Measurements from ENCODE around the gene DCK.

Gene DCK

GRCh38 chr4:71065991-71066510, 72.6 kb downstream of the DCK start:
- no peak for DNase-seq

GRCh38 chr4:71066737-71067716, 73.6 kb downstream of the DCK start:
- no peak for DNase-seq

GRCh38 chr4:71069063-71069462, 75.6 kb downstream of the DCK start:
- DNase-seq = no peak

- DNase-seq = no peak
These were observed 76.6 kb downstream of the DCK start for GRCh38 chr4:71070015-71070414.

- no peak for DNase-seq
These were observed 81.2 kb downstream of the DCK start for GRCh38 chr4:71074452-71075299.

All from CD4-positive, alpha-beta T cell treated with Interleukin-6 for 4 hours (primary cell).